SK-N-SH treated with all-trans-retinoic acid at 6 μM for 48 hours (cell line): ENCODE results near the gene DMAC2.

Experiments used
- ATAC-seq: fragments of 200-7000 bp; cut with Tn5 transposase; 3 replicates; pipeline ENCODE4 v1.9.1; 2020; ENCODE audit warnings: mild to moderate bottlenecking, moderate library complexity
- ARNTL ChIP-seq: fragments of 450-650 bp; formaldehyde crosslinking; IDR thresholded peaks from 2 replicates; pipeline ENCODE4 v1.5.0; 2020; ENCODE audit warnings: low read depth, mild to moderate bottlenecking, moderate library complexity, borderline replicate concordance
- BACH2 ChIP-seq: fragments of 250-450 bp; sonication (Bioruptor Pico); IDR thresholded peaks from 2 replicates; pipeline ENCODE4 v1.9.0; 2021; ENCODE audit warnings: mild to moderate bottlenecking, borderline replicate concordance
- CREB5 ChIP-seq: fragments of 250-450 bp; sonication (Bioruptor Pico); IDR thresholded peaks from 2 replicates; pipeline ENCODE4 v1.5.1; 2020; ENCODE audit warnings: low read depth, mild to moderate bottlenecking, moderate library complexity
- CSDC2 ChIP-seq: fragments of 250-450 bp; sonication (Bioruptor Pico); IDR thresholded peaks from 2 replicates; pipeline ENCODE4 v1.5.0; 2020; ENCODE audit warnings: mild to moderate bottlenecking, moderate library complexity
- CSRNP3 ChIP-seq: fragments of 250-450 bp; sonication (Bioruptor Pico); IDR thresholded peaks from 2 replicates; pipeline ENCODE4 v1.5.1; 2021; ENCODE audit warnings: mild to moderate bottlenecking, moderate library complexity
- ESRRG ChIP-seq: fragments of 250-450 bp; sonication (Bioruptor Pico); IDR thresholded peaks from 2 replicates; pipeline ENCODE4 v1.6.1; 2021; ENCODE audit warnings: mild to moderate bottlenecking
- GLIS3 ChIP-seq: fragments of 250-450 bp; sonication (Bioruptor Pico); IDR thresholded peaks from 2 replicates; pipeline ENCODE4 v1.5.0; 2020; ENCODE audit warnings: mild to moderate bottlenecking, moderate library complexity
- ISL1 ChIP-seq: fragments of 250-450 bp; sonication (Bioruptor Pico); IDR thresholded peaks from 2 replicates; pipeline ENCODE4 v2.1.2; 2022; ENCODE audit warnings: mild to moderate bottlenecking, moderate library complexity
- OSR1 ChIP-seq: fragments of 250-450 bp; sonication (Bioruptor Pico); IDR thresholded peaks from 2 replicates; pipeline ENCODE4 v1.8.0; 2022; ENCODE audit warnings: moderate library complexity, mild to moderate bottlenecking, inconsistent platforms
- PATZ1 ChIP-seq: fragments of 250-450 bp; sonication (Bioruptor Pico); IDR thresholded peaks from 2 replicates; pipeline ENCODE4 v1.8.0; 2020; ENCODE audit warnings: mild to moderate bottlenecking, moderate library complexity, borderline replicate concordance
- PPARA ChIP-seq: fragments of 250-450 bp; sonication (Bioruptor Pico); IDR thresholded peaks from 2 replicates; pipeline ENCODE4 v1.5.0; 2020; ENCODE audit warnings: mild to moderate bottlenecking, borderline replicate concordance
- RARB ChIP-seq: fragments of 250-450 bp; sonication (Bioruptor Pico); IDR thresholded peaks from 2 replicates; pipeline ENCODE4 v1.8.0; 2021; ENCODE audit warnings: mild to moderate bottlenecking, moderate library complexity
- SNAI2 ChIP-seq: fragments of 250-450 bp; sonication (Bioruptor Pico); IDR thresholded peaks from 2 replicates; pipeline ENCODE4 v1.5.0; 2020; ENCODE audit warnings: mild to moderate bottlenecking, moderate library complexity
- TCF4 ChIP-seq: fragments of 250-450 bp; sonication (Bioruptor Pico); IDR thresholded peaks from 2 replicates; pipeline ENCODE4 v1.8.0; 2021; ENCODE audit warnings: mild to moderate bottlenecking, moderate library complexity, borderline replicate concordance
- TOX ChIP-seq: fragments of 250-450 bp; sonication (Bioruptor Pico); IDR thresholded peaks from 2 replicates; pipeline ENCODE4 v1.8.0; 2021; ENCODE audit warnings: mild to moderate bottlenecking, moderate library complexity, borderline replicate concordance
- TSHZ2 ChIP-seq: fragments of 250-450 bp; sonication (Bioruptor Pico); IDR thresholded peaks from 2 replicates; pipeline ENCODE4 v1.5.0; 2020; ENCODE audit warnings: mild to moderate bottlenecking, moderate library complexity
- ZC3H10 ChIP-seq: fragments of 250-450 bp; sonication (Bioruptor Pico); IDR thresholded peaks from 2 replicates; pipeline ENCODE4 v1.5.1; 2021; ENCODE audit warnings: mild to moderate bottlenecking, moderate library complexity
- ZFP3 ChIP-seq: fragments of 250-450 bp; sonication (Bioruptor Pico); IDR thresholded peaks from 2 replicates; pipeline ENCODE4 v1.5.0; 2020; ENCODE audit warnings: mild to moderate bottlenecking, moderate library complexity
- ZFP30 ChIP-seq: fragments of 450-650 bp; formaldehyde crosslinking; IDR thresholded peaks from 2 replicates; pipeline ENCODE4 v1.5.0; 2022; ENCODE audit warnings: mild to moderate bottlenecking, moderate library complexity
- ZNF565 ChIP-seq: fragments of 450-650 bp; formaldehyde crosslinking; conservative IDR thresholded peaks from 2 replicates; pipeline ENCODE4 v1.5.0; 2020; ENCODE audit warnings: low read depth, mild to moderate bottlenecking, moderate library complexity
- ZNF70 ChIP-seq: fragments of 450-650 bp; formaldehyde crosslinking; IDR thresholded peaks from 2 replicates; pipeline ENCODE4 v1.5.0; 2020; ENCODE audit warnings: mild to moderate bottlenecking, moderate library complexity
- ZNF8 ChIP-seq: fragments of 450-650 bp; formaldehyde crosslinking; IDR thresholded peaks from 2 replicates; pipeline ENCODE4 v1.5.0; 2020; ENCODE audit warnings: mild to moderate bottlenecking, moderate library complexity
- TF ChIP-seq, protein P1 (sequence below): fragments of 250-450 bp; sonication (Bioruptor Pico); IDR thresholded peaks from 2 replicates; pipeline ENCODE4 v1.8.0; 2021; ENCODE audit warnings: low read depth, mild to moderate bottlenecking, moderate library complexity, borderline replicate concordance

The DMAC2 gene

DNA sequence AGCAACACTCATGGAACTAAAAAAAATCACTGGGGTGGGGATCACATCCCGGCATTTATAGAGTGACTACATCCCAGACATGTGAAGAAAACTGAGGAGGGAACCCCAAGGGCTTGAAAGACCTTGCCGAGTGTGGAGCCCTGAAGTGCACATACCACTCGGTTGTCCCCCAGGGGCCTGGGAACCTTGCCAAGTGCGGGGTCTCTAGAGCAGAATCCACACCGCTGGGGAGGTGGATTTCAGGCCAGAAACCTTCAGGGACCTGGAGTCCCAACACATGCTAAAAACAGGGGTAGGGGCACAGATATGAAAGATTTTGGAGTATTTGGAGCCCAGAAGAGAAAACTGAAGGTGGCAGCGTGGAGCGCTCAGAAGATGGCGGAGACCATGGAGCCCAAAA, 38.5 kb upstream of the DMAC2 start:
- no peak for ATAC-seq
- TF ChIP-seq ESRRG (CRISPR knock-in tag) (no peak), ZNF70 (CRISPR knock-in tag) (no peak), TOX (CRISPR knock-in tag) (no peak), TCF4 (CRISPR knock-in tag) (no peak), CSDC2 (CRISPR knock-in tag) (no peak), ZC3H10 (CRISPR knock-in tag) (no peak), ZNF565 (CRISPR knock-in tag) (no peak), ZFP3 (CRISPR knock-in tag) (no peak), ARNTL (CRISPR knock-in tag) (no peak), SNAI2 (CRISPR knock-in tag) (no peak), CSRNP3 (CRISPR knock-in tag) (no peak), TSHZ2 (CRISPR knock-in tag) (no peak), BACH2 (CRISPR knock-in tag) (no peak), OSR1 (CRISPR knock-in tag) (no peak), PPARA (CRISPR knock-in tag) (no peak), RARB (CRISPR knock-in tag) (no peak), GLIS3 (CRISPR knock-in tag) (no peak), ISL1 (CRISPR knock-in tag) (no peak), CREB5 (no peak)
- TF ChIP-seq, protein P1, sequence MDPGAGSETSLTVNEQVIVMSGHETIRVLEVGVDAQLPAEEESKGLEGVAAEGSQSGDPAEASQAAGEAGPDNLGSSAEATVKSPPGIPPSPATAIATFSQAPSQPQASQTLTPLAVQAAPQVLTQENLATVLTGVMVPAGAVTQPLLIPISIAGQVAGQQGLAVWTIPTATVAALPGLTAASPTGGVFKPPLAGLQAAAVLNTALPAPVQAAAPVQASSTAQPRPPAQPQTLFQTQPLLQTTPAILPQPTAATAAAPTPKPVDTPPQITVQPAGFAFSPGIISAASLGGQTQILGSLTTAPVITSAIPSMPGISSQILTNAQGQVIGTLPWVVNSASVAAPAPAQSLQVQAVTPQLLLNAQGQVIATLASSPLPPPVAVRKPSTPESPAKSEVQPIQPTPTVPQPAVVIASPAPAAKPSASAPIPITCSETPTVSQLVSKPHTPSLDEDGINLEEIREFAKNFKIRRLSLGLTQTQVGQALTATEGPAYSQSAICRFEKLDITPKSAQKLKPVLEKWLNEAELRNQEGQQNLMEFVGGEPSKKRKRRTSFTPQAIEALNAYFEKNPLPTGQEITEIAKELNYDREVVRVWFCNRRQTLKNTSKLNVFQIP (CRISPR knock-in tag) = no peak

DNA sequence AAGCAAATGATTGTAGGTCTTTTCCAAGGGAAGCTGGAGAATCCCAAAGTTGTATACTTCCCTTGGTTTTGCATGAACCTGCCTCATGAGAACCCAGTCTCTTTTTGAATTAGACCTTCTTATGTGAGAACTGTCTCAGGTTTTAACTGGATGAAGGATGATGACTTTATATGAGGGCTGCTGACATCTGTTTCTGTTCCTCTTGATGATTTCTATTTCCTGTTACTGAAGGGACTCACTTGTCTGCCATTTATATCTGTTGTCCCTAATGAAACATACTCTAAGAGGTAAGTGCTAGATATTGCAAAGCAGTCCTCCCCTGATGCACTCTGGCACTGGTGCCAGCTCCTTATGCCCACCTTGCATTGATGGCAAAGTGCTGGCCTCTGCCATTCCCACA, 36.9 kb upstream of the DMAC2 start:
- TF ChIP-seq ZFP30 (CRISPR knock-in tag) = no peak
- TF ChIP-seq ZNF565 (CRISPR knock-in tag) = no peak
- TF ChIP-seq, protein P1 (CRISPR knock-in tag) = no peak
- no peak for TF ChIP-seq ZNF8
- TF ChIP-seq ISL1 (CRISPR knock-in tag) = no peak
- TF ChIP-seq TCF4 (CRISPR knock-in tag) = no peak
- no peak for TF ChIP-seq ZNF70 (CRISPR knock-in tag)
- TF ChIP-seq CSRNP3 (CRISPR knock-in tag) = no peak
- TF ChIP-seq OSR1 (CRISPR knock-in tag) = no peak
- no peak for TF ChIP-seq TSHZ2 (CRISPR knock-in tag)
- TF ChIP-seq ZFP3 (CRISPR knock-in tag) = no peak
- no peak for TF ChIP-seq GLIS3 (CRISPR knock-in tag)
- TF ChIP-seq PATZ1 (CRISPR knock-in tag) = no peak
- TF ChIP-seq RARB (CRISPR knock-in tag) = no peak
- TF ChIP-seq TOX (CRISPR knock-in tag) = no peak
- no peak for TF ChIP-seq SNAI2 (CRISPR knock-in tag)
- TF ChIP-seq BACH2 (CRISPR knock-in tag) = no peak
- ATAC-seq = no peak
